ENCODE data around the gene SURF4.

SURF4 gene

GRCh38 chr9:133374612-133375115 is 1.2 kb downstream of the SURF4 start:
- DNase-seq (ENCODE audit: low read depth): peak; percentile 56

- peak; percentile 42 for DNase-seq (ENCODE audit: low read depth)
These were observed 3.7 kb downstream of the SURF4 start for GRCh38 chr9:133372144-133372543.

- DNase-seq (ENCODE audit: low read depth): no peak
These were observed 4.6 kb downstream of the SURF4 start for GRCh38 chr9:133371261-133371711.

- DNase-seq (ENCODE audit: low read depth): no peak
These were observed 5.2 kb downstream of the SURF4 start for GRCh38 chr9:133370685-133371084.

- no peak for DNase-seq (ENCODE audit: low read depth)
These were observed 5.9 kb downstream of the SURF4 start for GRCh38 chr9:133369933-133370332.

- no peak for DNase-seq (ENCODE audit: low read depth)
These were observed 6.4 kb downstream of the SURF4 start for GRCh38 chr9:133369422-133369821.

- DNase-seq (ENCODE audit: low read depth): peak; percentile 40
These were observed 7.5 kb downstream of the SURF4 start for GRCh38 chr9:133368249-133368881.

- no peak for DNase-seq (ENCODE audit: low read depth)
These were observed 8.1 kb downstream of the SURF4 start for GRCh38 chr9:133367778-133368177.

GRCh38 chr9:133367221-133367620 is 8.6 kb downstream of the SURF4 start:
- DNase-seq (ENCODE audit: low read depth): no peak

GRCh38 chr9:133366435-133366834 is 9.4 kb downstream of the SURF4 start:
- no peak for DNase-seq (ENCODE audit: low read depth)

- no peak for DNase-seq (ENCODE audit: low read depth)
These were observed 13.4 kb downstream of the SURF4 start for GRCh38 chr9:133362359-133363044.

GRCh38 chr9:133361507-133362092 is 14.3 kb downstream of the SURF4 start:
- DNase-seq (ENCODE audit: low read depth): no peak

- DNase-seq (ENCODE audit: low read depth): no peak
These were observed 15.2 kb downstream of the SURF4 start for GRCh38 chr9:133360400-133361393.

- no peak for DNase-seq (ENCODE audit: low read depth)
These were observed 16.3 kb downstream of the SURF4 start for GRCh38 chr9:133359399-133360175.

GRCh38 chr9:133357656-133358055 is 18.2 kb downstream of the SURF4 start:
- DNase-seq (ENCODE audit: low read depth): no peak

- DNase-seq (ENCODE audit: low read depth): peak; percentile 72
These were observed 19.3 kb downstream of the SURF4 start, which contains the start of the genes SURF1 and SURF2 for GRCh38 chr9:133356391-133357091. Gene SURF1 (minus strand): TSS chr9:133356487. CDS start chr9:133356453, 34 bp downstream. Gene SURF2 (plus strand): TSS chr9:133356550. CDS start chr9:133356593, 43 bp downstream.

GRCh38 chr9:133355881-133356357 is 19.9 kb downstream of the SURF4 start:
- DNase-seq (ENCODE audit: low read depth): no peak

- DNase-seq (ENCODE audit: low read depth): no peak
These were observed 21.1 kb downstream of the SURF4 start for GRCh38 chr9:133354766-133355165.

- DNase-seq (ENCODE audit: low read depth): no peak
These were observed 22.3 kb downstream of the SURF4 start for GRCh38 chr9:133353548-133353947.
